HG03097 (cell line): ENCODE data around the gene LNX1.
"Not testable (repeated sequence)": the region's sequence is repeated elsewhere in the genome, so short reads cannot be mapped to it uniquely, and the experiment has no call there.

Experiments
- ATAC-seq: cut with Tn5 transposase; IDR thresholded peaks from one replicate; pipeline ENCODE4 v1.9.1; 2021; ENCODE audit not compliant: unreplicated experiment, low FRiP score

The LNX1 gene

GRCh38 chr4:53421791-53422190 lies 169.5 kb downstream of the LNX1 start:
- no peak for ATAC-seq

GRCh38 chr4:53419208-53419607 lies 172.1 kb downstream of the LNX1 start:
- ATAC-seq = no peak

GRCh38 chr4:53409479-53409878 lies 181.8 kb downstream of the LNX1 start:
- not testable (repeated sequence) for ATAC-seq
